Stimulated activated CD8-positive, alpha-beta memory T cell treated with anti-CD3 and anti-CD28 coated beads, Interleukin-7, amount 100 ng/mL, for 24 hours (primary cell): ENCODE results near the gene HEG1.

ENCODE experiments used
- DNase-seq: peaks from one replicate; pipeline ENCODE4 v3.0.0-alpha.2; 2020; ENCODE audit warnings: low read depth

The HEG1 gene

GRCh38 chr3:125014570-125015179, 41.1 kb downstream of the HEG1 start:
- no peak for DNase-seq

GRCh38 chr3:125013095-125013494, 42.7 kb downstream of the HEG1 start:
- DNase-seq = no peak

DNA sequence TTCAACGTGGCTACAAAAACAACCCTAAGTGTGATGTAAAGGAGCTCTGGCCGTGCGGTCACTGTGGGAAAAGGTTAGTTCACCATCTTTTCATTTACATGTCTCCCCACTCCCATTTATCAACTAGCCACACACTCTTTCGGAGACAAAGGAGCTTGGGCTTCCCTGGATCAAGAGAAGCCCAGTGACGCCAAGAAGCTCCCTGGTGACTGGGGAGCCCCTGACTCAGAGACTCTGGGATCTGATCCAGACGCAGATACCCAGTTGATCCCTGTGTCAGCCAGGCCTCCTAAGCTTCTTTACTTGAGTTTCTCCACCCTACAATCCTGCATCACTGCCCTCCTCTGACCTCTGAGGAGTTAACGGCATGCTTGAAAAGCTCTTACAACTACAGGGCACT, 43.9 kb downstream of the HEG1 start:
- no peak for DNase-seq

- no peak for DNase-seq
Measured at GRCh38 chr3:125010393-125010792, 45.4 kb downstream of the HEG1 start.

- no peak for DNase-seq
Measured at GRCh38 chr3:125008766-125009165, 47.0 kb downstream of the HEG1 start.

DNA sequence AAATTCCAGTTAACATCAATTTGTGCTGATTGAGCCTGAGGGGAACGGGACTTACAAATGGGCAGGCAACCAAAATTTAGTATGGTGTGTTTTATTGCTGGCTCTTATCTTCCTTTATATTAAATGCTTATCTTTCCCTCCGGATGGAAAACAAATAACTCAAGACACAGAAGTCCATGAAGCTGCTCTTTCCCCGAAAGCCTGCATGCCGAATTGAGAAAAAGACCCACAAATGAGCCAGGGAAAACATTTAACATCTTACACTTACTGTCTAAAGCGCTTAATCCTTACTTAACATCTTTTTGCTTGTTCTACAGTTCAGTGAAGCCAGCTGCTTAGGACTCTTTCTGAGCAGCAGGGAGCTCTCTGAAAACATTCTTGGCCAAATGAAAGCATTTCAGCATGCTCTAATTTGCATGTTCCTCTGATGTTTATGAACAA, 49.5 kb downstream of the HEG1 start:
- DNase-seq = no peak

DNA sequence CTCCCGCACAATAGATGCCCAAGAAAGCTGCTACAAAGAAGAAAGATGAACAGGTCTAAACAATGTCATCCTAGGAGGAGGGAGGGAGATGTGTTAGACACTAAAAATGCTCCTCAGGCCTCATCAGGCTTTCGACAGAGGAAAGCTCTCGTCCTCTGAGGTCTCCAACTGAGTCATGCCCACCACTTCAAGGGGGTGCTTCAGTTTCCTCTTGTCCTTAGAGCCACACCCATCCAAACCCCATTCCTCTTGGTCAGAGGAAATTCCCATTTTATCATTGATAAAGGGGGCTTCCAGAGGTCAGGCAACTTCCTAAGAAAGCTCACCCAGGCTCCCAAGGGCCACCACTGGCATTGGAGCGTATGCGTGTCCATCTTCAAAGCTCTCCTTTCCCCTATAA, 50.1 kb downstream of the HEG1 start:
- DNase-seq = no peak

DNA sequence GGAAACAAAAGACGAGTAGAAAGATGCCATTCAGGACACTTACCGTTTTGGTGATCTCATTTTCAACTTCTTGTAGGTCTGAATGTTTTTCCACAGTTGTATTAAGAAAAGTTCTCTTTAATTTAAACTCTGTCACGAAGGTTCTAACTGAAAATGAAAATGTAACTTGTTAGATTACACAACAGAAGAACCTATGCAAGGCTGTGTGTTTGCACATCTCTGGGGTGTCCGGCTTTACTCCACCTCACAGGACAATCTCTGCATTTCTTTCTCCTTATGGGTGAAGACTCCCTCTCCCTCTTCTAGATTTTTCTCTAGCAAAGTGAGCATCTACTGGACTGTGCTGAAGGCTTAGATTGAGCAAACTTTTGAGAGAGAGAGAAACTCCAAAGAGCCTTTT, 50.6 kb downstream of the HEG1 start:
- DNase-seq = no peak

- DNase-seq = no peak
Measured at GRCh38 chr3:125003859-125004595, 51.8 kb downstream of the HEG1 start.

DNA sequence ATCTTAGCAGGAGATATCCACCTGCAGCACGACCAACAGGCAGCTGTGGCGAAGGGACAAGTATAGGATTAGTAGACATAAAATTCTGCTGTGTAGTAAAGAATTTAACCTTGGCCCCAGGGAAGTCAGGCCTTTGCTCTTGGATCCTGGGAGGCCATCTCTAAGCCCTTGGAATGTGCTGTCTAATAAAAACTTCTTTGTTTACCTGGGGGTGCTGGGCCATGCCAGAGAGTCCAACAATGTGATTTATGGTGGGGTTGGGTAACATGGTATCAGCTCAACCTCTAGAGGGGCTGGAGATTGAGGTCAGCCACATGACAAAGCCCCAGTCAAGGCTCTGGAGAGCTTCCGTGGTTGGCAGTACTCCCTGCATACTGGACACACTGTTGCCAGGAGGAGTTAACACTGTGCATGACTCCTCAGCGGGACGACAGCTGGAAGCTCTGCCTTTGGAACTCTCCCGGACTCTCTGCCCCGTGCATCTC, 52.4 kb downstream of the HEG1 start:
- no peak for DNase-seq

GRCh38 chr3:125002414-125003368, 53.1 kb downstream of the HEG1 start:
- no peak for DNase-seq

DNA sequence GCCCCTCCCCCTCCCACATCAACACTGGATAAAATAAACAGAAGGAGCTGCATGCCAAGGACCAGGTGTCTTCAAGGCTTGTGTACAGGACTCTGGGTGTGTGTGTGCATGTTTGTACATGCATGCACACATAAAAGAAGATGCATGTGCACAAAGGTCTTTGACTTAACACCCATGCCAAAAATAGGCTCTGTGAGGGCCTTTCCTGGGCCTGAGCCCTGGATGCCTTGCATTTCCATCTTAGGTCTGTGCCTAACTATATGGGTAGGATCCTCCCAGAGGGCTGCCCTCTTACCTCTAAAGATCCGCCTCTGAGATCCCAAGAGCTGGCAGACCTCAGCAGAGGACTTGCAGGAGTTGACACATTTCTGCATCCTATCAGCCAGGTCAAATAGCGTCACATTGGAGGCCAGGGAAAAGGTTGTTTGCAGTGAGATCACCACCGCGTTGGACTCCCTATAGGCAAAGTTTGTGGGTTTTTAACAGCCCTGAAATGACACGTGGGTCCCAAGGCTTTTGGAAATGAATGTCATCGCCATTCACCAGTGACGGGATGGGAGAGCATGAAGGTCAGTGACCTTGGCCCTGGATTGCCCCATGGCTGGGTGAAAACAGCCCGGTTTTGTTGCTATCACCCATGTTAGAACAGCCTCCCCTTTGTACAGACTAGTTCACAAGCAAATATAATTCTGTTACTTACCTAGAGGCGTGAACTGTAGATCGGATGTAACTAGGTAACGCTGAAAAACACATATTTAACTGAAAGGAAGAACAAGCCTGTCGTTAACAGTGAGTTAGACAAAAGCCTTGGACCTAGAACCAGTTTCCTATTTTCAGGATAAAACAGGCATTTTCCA, 54.0 kb downstream of the HEG1 start:
- DNase-seq = no peak

DNA sequence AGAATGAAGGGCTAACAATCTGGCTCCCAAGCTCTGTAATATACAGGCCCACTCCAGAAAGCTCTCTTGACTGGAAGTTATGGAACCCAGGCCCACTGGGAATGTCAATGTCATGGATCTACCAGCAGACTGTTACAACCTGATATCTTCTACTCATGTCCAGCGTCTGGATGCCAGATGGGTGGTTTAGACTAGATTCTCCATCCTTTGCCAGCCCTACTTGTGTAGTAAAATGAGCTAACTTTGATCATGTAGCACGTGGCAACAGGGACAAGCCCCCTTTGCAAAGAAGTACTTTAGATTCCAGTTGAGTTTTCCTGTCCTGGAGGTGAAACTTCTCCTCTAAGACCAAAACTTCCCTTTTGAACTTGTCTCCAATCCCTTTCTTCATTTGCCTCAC, 55.1 kb downstream of the HEG1 start:
- DNase-seq = no peak

DNA sequence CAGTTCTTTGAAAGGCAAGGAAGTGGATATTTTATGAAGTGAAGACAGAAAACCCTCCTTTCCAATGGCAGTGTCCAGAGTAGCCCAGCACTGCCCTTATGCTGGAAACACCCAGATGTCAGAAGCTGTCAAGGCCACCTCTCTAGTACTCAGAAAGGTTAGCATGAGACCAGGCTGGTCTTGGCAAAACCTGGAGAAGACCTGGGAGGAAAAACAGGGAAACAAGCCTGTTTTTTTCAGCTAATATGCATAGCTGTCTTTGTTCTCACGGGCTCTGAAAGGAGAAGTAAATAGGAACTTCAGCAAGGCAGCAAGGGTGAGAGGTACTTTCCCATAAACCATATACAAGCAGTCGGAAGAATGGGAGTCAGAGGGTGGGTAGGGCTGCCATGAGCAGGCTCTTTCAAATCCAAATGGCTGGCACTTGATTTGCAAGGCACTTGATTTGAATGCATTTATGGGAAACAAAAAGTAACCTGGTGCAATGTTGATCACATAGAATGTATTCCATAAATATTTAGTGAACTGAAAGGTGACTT, 55.8 kb downstream of the HEG1 start:
- DNase-seq = no peak

DNA sequence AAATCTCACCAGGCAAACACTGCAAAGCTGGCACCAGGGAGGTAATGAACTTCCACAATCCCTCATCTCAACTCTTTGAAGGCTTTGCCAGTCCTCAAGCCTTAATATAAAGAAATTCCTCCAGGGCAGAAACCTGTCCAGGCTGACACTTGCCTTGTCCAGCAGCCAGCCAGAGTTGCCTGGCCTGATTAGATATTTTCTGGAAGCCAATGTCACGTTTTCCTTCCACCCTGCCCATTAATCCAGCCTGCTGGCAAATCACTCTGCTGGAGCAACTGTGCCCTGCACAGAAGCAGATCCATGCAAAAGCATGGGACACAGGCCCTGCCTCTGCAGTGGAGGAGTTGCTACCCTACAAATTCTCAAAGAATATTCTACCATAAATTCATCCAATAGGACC, 56.5 kb downstream of the HEG1 start:
- DNase-seq = no peak

DNA sequence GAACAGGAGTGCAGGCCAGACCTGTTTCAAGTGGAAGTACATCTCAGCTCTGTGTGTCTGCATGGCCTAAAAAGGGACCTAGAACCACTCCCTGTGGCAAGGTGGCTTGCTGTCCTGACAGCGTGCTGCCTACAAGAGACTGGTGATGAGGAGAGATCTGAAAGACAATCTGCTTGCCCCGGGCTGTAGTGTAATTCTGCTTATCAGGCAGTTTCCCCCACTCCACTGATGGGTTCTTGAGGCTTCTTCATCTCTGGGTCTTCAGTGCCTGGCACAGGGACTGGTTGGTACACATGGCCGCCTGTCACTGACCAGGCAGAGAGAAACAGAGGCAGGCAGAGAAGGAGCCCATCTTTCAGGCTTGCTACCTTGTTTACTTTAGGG, 57.6 kb downstream of the HEG1 start:
- no peak for DNase-seq

DNA sequence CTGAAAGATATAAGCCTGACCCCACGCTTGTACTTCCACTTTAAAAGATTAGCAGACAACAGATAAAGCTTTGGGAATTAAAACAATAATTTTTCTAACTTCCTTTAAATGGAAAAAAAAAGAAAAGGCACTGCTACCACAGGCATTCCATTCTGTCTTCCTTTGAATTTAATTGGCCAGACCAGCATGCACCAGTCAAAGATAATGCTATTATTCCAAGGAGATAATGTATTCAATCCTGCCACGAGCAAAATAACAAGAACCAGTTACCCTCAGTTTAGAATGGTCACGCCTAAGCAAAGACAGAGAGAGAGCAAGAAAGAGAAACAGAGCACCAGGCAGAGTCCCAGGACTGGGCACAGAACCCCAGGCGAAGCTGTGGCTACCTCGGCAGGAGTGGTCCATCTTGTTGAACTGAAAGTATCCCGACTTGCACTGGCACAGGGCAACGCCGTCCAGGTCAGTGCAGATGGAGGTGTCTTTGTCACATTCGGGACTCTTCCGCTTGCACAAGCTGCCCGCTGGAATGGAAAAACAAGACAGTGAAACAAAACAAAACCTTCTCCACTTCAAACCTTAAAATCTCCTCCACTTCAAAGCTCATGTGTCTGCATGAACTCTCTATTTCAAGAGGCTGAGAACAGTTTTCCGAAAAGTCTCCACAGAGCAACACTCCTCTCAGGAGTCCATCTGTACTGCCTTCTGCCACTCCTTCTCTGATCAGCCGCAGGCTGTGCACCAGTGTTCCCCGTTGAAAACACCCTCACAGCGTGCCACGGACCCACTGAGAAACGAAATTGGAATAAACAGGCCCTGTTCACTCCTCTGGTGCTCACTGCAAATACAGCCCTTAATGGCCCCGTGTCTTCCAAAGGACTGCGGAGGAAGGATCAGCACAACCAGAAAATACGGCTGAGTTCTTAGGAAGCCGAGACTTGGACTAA, 58.2 kb downstream of the HEG1 start:
- DNase-seq = no peak

- DNase-seq = no peak
Measured at GRCh38 chr3:124995460-124995994, 60.3 kb downstream of the HEG1 start.

DNA sequence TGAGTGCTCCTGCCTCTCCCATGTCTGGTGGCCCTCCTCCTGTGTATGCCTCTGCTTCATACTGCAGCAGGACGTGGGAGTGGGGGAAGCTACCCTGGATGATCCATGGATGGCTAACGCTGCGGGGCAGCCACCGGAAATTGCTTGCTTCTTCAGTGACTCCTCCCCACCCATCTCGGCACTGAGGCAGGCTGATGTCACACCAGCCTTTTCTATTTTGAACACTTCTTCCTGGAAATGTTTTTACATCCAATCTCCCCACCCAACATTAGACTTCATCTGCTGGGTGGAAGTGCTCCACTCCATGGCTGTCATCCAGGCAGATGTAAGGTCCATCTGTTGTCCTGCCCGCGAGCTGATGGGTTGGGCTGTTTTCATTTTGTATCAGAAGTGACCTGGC, 62.3 kb downstream of the HEG1 start:
- DNase-seq = no peak

DNA sequence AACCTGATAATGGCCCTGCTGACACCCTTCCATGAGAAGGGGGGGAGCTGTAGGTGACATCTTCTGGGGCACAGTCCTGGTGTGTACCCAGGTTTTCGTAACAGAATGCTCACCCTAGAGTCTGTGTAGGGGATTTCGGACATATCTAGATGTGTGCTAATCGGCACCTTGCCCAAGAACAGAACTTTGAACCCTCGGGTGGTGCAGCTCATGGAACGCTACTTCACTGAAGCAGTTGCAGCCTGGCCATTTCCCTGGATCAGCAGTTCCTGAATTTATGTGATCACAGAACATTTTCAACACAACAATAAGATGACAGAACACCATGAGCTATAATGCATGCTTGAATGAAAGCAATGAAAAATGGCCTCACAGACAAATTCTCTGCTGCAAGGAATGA, 63.8 kb downstream of the HEG1 start:
- no peak for DNase-seq
